HEK293 (cell line): ENCODE data around the gene OCLN.

Experiments used
- ATF2 ChIP-seq: fragments of 450-650 bp; formaldehyde crosslinking; IDR thresholded peaks from 2 replicates; pipeline ENCODE4 v1.5.1; 2016; ENCODE audit warnings: missing biosample characterization, missing genetic modification characterization, low read depth
- GLI4 ChIP-seq: fragments of 450-650 bp; formaldehyde crosslinking; IDR thresholded peaks from 2 replicates; pipeline ENCODE4 v1.5.1; 2016; ENCODE audit warnings: missing biosample characterization, missing genetic modification characterization
- HOXC10 ChIP-seq: sonication (generic); formaldehyde crosslinking; IDR thresholded peaks from 2 replicates; pipeline ENCODE4 v1.8.1; 2023; ENCODE audit warnings: mild to moderate bottlenecking, missing genetic modification reagents
- HOXD13 ChIP-seq: sonication (generic); formaldehyde crosslinking; IDR thresholded peaks from 2 replicates; pipeline ENCODE4 v1.8.0; 2022; ENCODE audit warnings: missing genetic modification reagents, borderline replicate concordance
- INSM2 ChIP-seq: fragments of 450-650 bp; formaldehyde crosslinking; IDR thresholded peaks from 2 replicates; pipeline ENCODE4 v1.5.1; 2016; ENCODE audit warnings: missing biosample characterization, missing genetic modification characterization
- REPIN1 ChIP-seq: fragments of 450-650 bp; formaldehyde crosslinking; IDR thresholded peaks from 2 replicates; pipeline ENCODE4 v1.5.1; 2017; ENCODE audit warnings: missing biosample characterization, missing genetic modification characterization, low read depth
- SCRT1 ChIP-seq: fragments of 450-650 bp; formaldehyde crosslinking; IDR thresholded peaks from 2 replicates; pipeline ENCODE4 v1.5.1; 2016; ENCODE audit warnings: missing biosample characterization, missing genetic modification characterization, borderline replicate concordance
- SP3 ChIP-seq: fragments of 450-650 bp; formaldehyde crosslinking; IDR thresholded peaks from 2 replicates; pipeline ENCODE4 v1.5.1; 2016; ENCODE audit warnings: missing biosample characterization, missing genetic modification characterization
- SP7 ChIP-seq: fragments of 450-650 bp; formaldehyde crosslinking; IDR thresholded peaks from 2 replicates; pipeline ENCODE4 v1.5.1; 2016; ENCODE audit warnings: missing biosample characterization, missing genetic modification characterization
- ZBTB20 ChIP-seq: fragments of 450-650 bp; formaldehyde crosslinking; IDR thresholded peaks from 2 replicates; pipeline ENCODE4 v1.5.1; 2016; ENCODE audit warnings: missing biosample characterization, missing genetic modification characterization
- ZBTB7A ChIP-seq: fragments of 450-650 bp; formaldehyde crosslinking; IDR thresholded peaks from 2 replicates; pipeline ENCODE4 v1.5.1; 2016; ENCODE audit warnings: low read depth, missing biosample characterization, missing genetic modification characterization
- ZBTB8A ChIP-seq: fragments of 450-650 bp; formaldehyde crosslinking; IDR thresholded peaks from 2 replicates; pipeline ENCODE4 v1.5.1; 2016; ENCODE audit warnings: missing biosample characterization, missing genetic modification characterization
- ZFP69B ChIP-seq: fragments of 450-650 bp; formaldehyde crosslinking; IDR thresholded peaks from 2 replicates; pipeline ENCODE4 v1.5.1; 2016; ENCODE audit warnings: missing biosample characterization, missing genetic modification characterization
- ZNF10 ChIP-seq: fragments of 450-650 bp; formaldehyde crosslinking; IDR thresholded peaks from 2 replicates; pipeline ENCODE4 v1.5.1; 2017; ENCODE audit warnings: missing biosample characterization, missing genetic modification characterization
- ZNF112 ChIP-seq: fragments of 450-650 bp; formaldehyde crosslinking; IDR thresholded peaks from 2 replicates; pipeline ENCODE4 v1.5.0; 2017; ENCODE audit warnings: missing biosample characterization, missing genetic modification characterization
- ZNF114 ChIP-seq: fragments of 450-650 bp; formaldehyde crosslinking; IDR thresholded peaks from 2 replicates; pipeline ENCODE4 v1.5.0; 2017; ENCODE audit warnings: missing biosample characterization, missing genetic modification characterization
- ZNF133 ChIP-seq: fragments of 450-650 bp; formaldehyde crosslinking; IDR thresholded peaks from 2 replicates; pipeline ENCODE4 v1.5.1; 2016; ENCODE audit warnings: missing biosample characterization, missing genetic modification characterization
- ZNF155 ChIP-seq: fragments of 450-650 bp; formaldehyde crosslinking; IDR thresholded peaks from 2 replicates; pipeline ENCODE4 v1.5.1; 2016; ENCODE audit warnings: missing biosample characterization, missing genetic modification characterization
- ZNF174 ChIP-seq: fragments of 450-650 bp; formaldehyde crosslinking; IDR thresholded peaks from 2 replicates; pipeline ENCODE4 v1.5.0; 2017; ENCODE audit warnings: missing biosample characterization, mild to moderate bottlenecking, missing genetic modification characterization
- ZNF239 ChIP-seq: fragments of 450-650 bp; formaldehyde crosslinking; IDR thresholded peaks from 2 replicates; pipeline ENCODE4 v1.5.1; 2016; ENCODE audit warnings: missing biosample characterization, missing genetic modification characterization
- ZNF24 ChIP-seq: fragments of 450-650 bp; formaldehyde crosslinking; IDR thresholded peaks from 2 replicates; pipeline ENCODE4 v1.5.1; 2016; ENCODE audit warnings: missing biosample characterization, missing genetic modification characterization
- ZNF292 ChIP-seq: fragments of 450-650 bp; formaldehyde crosslinking; IDR thresholded peaks from 2 replicates; pipeline ENCODE4 v1.5.1; 2016; ENCODE audit warnings: low read depth, missing biosample characterization, missing genetic modification characterization, borderline replicate concordance
- ZNF394 ChIP-seq: fragments of 450-650 bp; formaldehyde crosslinking; IDR thresholded peaks from 2 replicates; pipeline ENCODE4 v1.5.1; 2016; ENCODE audit warnings: missing biosample characterization, missing genetic modification characterization, mild to moderate bottlenecking, moderate library complexity, borderline replicate concordance
- ZNF416 ChIP-seq: fragments of 450-650 bp; formaldehyde crosslinking; IDR thresholded peaks from 2 replicates; pipeline ENCODE4 v1.5.1; 2016; ENCODE audit warnings: missing biosample characterization, missing genetic modification characterization
- ZNF510 ChIP-seq: fragments of 450-650 bp; formaldehyde crosslinking; IDR thresholded peaks from 2 replicates; pipeline ENCODE4 v1.5.1; 2018; ENCODE audit warnings: mild to moderate bottlenecking, missing genetic modification characterization, missing biosample characterization; ENCODE audit not compliant: insufficient replicate concordance
- ZNF549 ChIP-seq: fragments of 450-650 bp; IDR thresholded peaks from 2 replicates; pipeline ENCODE4 v1.5.1; 2018; ENCODE audit warnings: missing biosample characterization, missing genetic modification characterization, mild to moderate bottlenecking, inconsistent platforms, moderate library complexity
- ZNF561 ChIP-seq: fragments of 450-650 bp; IDR thresholded peaks from 2 replicates; pipeline ENCODE4 v1.5.1; 2018; ENCODE audit warnings: missing biosample characterization, missing genetic modification characterization, borderline replicate concordance
- ZNF571 ChIP-seq: fragments of 450-650 bp; formaldehyde crosslinking; IDR thresholded peaks from 2 replicates; pipeline ENCODE4 v1.5.0; 2017; ENCODE audit warnings: missing biosample characterization, missing genetic modification characterization
- ZNF596 ChIP-seq: fragments of 450-650 bp; IDR thresholded peaks from 2 replicates; pipeline ENCODE4 v1.5.0; 2018; ENCODE audit warnings: missing biosample characterization, mild to moderate bottlenecking, missing genetic modification characterization, moderate library complexity
- ZNF707 ChIP-seq: fragments of 450-650 bp; formaldehyde crosslinking; IDR thresholded peaks from 2 replicates; pipeline ENCODE4 v1.5.1; 2016; ENCODE audit warnings: missing biosample characterization, missing genetic modification characterization
- TF ChIP-seq, protein P1 (sequence below): fragments of 450-650 bp; formaldehyde crosslinking; IDR thresholded peaks from 2 replicates; pipeline ENCODE4 v1.5.1; 2016; ENCODE audit warnings: missing biosample characterization, missing genetic modification characterization, borderline replicate concordance

Gene OCLN

DNA sequence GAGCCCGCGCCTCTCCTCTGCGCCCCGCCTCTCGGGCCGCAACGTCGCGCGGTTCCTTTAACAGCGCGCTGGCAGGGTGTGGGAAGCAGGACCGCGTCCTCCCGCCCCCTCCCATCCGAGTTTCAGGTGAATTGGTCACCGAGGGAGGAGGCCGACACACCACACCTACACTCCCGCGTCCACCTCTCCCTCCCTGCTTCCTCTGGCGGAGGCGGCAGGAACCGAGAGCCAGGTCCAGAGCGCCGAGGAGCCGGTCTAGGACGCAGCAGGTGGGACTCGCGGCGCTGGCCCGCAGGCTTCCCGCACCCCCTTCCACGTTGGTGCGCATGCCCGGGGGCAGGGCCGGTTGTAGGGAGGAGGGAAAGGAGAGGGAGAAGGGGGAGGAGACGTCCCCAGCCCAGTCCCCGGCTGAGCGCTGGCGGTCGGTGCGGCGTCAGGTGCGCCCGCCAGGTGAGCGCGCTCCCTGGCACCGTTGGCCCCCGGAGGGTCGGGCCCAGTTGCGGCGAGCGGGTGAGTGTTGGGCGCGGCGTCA, at the start of gene OCLN (continued):
- TF ChIP-seq SCRT1 (tag by site-specific recombination) (peak; percentile 95), ZNF133 (tag by site-specific recombination) (no peak), ZNF10 (tag by site-specific recombination) (no peak), ZNF112 (tag by site-specific recombination) (no peak), ZNF707 (tag by site-specific recombination) (no peak), ZNF24 (tag by site-specific recombination) (no peak; the same call in 1 of the 2 replicates), HOXD13 (0 out of 2 replicates have a peak, but pooled peaks have one; percentile 19), ZNF510 (tag by site-specific recombination) (no peak), ZBTB8A (peak; percentile 50), ZBTB20 (tag by site-specific recombination) (peak; percentile 52; the same call in 1 of the 2 replicates), ZNF416 (tag by site-specific recombination) (no peak), ZNF394 (tag by site-specific recombination) (no peak), ZNF174 (no peak), ZNF292 (tag by site-specific recombination) (no peak), ZBTB7A (tag by site-specific recombination) (no peak), GLI4 (tag by site-specific recombination) (peak; percentile 5; the same call in 1 of the 2 replicates), SP7 (peak; percentile 79), SP3 (tag by site-specific recombination) (peak; percentile 71), INSM2 (peak; percentile 43; the same call in 1 of the 2 replicates), ZNF596 (tag by site-specific recombination) (no peak), ZNF155 (tag by site-specific recombination) (no peak), ZNF549 (tag by site-specific recombination) (no peak), HOXC10 (CRISPR knock-in tag) (no peak), ZNF114 (tag by site-specific recombination) (no peak), ZNF561 (tag by site-specific recombination) (peak; percentile 58), REPIN1 (tag by site-specific recombination) (no peak; the same call in 1 of the 2 replicates), ZNF239 (peak; percentile 20; the same call in 1 of the 2 replicates), ATF2 (no peak), ZNF571 (tag by site-specific recombination) (no peak), ZFP69B (no peak)
- TF ChIP-seq, protein P1, sequence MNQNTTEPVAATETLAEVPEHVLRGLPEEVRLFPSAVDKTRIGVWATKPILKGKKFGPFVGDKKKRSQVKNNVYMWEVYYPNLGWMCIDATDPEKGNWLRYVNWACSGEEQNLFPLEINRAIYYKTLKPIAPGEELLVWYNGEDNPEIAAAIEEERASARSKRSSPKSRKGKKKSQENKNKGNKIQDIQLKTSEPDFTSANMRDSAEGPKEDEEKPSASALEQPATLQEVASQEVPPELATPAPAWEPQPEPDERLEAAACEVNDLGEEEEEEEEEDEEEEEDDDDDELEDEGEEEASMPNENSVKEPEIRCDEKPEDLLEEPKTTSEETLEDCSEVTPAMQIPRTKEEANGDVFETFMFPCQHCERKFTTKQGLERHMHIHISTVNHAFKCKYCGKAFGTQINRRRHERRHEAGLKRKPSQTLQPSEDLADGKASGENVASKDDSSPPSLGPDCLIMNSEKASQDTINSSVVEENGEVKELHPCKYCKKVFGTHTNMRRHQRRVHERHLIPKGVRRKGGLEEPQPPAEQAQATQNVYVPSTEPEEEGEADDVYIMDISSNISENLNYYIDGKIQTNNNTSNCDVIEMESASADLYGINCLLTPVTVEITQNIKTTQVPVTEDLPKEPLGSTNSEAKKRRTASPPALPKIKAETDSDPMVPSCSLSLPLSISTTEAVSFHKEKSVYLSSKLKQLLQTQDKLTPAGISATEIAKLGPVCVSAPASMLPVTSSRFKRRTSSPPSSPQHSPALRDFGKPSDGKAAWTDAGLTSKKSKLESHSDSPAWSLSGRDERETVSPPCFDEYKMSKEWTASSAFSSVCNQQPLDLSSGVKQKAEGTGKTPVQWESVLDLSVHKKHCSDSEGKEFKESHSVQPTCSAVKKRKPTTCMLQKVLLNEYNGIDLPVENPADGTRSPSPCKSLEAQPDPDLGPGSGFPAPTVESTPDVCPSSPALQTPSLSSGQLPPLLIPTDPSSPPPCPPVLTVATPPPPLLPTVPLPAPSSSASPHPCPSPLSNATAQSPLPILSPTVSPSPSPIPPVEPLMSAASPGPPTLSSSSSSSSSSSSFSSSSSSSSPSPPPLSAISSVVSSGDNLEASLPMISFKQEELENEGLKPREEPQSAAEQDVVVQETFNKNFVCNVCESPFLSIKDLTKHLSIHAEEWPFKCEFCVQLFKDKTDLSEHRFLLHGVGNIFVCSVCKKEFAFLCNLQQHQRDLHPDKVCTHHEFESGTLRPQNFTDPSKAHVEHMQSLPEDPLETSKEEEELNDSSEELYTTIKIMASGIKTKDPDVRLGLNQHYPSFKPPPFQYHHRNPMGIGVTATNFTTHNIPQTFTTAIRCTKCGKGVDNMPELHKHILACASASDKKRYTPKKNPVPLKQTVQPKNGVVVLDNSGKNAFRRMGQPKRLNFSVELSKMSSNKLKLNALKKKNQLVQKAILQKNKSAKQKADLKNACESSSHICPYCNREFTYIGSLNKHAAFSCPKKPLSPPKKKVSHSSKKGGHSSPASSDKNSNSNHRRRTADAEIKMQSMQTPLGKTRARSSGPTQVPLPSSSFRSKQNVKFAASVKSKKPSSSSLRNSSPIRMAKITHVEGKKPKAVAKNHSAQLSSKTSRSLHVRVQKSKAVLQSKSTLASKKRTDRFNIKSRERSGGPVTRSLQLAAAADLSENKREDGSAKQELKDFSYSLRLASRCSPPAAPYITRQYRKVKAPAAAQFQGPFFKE (tag by site-specific recombination): no peak
